ENCODE results near the gene SEPTIN12.

The SEPTIN12 gene

GRCh38 chr16:4729876-4730275 is 58.3 kb downstream of the SEPTIN12 start:
- H3K36me3 ChIP-seq (ENCODE audit: control insufficient read depth, insufficient read depth, low read length) = no peaks in the 10 kb centered on the region
- H2AFZ ChIP-seq = no peak overlapping the region
- TF ChIP-seq CTCF (IDR thresholded peaks at IDR 0.05) = no peak

GRCh38 chr16:4728676-4729075 is 59.5 kb downstream of the SEPTIN12 start:
- H3K4me1 ChIP-seq = no peaks in the 10 kb centered on the region
- H3K27me3 ChIP-seq (ENCODE audit: control insufficient read depth, insufficient read depth, low read length) = no peaks in the 10 kb centered on the region
- H3K9ac ChIP-seq = no peak overlapping the region
- H3K79me2 ChIP-seq = no peaks in the 10 kb centered on the region
- no peak overlapping the region for H2AFZ ChIP-seq
- no peaks in the 10 kb centered on the region for H3K36me3 ChIP-seq (ENCODE audit: control insufficient read depth, insufficient read depth, low read length)
- H3K4me3 ChIP-seq (ENCODE audit: low read depth, low read length) = no peak overlapping the region
- TF ChIP-seq CTCF (IDR thresholded peaks at IDR 0.05) = no peak
- H3K9me3 ChIP-seq (ENCODE audit: control insufficient read depth, low read length) = no peaks in the 10 kb centered on the region
- H3K4me2 ChIP-seq (ENCODE audit: low read length) = no peak overlapping the region
- no peak overlapping the region for H3K27ac ChIP-seq

More at GRCh38 chr16:4729876-4730275, 58.3 kb downstream of the SEPTIN12 start:
- H3K9ac ChIP-seq = no peak overlapping the region
- H3K9me3 ChIP-seq (ENCODE audit: control insufficient read depth, low read length) = no peaks in the 10 kb centered on the region
- no peak overlapping the region for H3K4me2 ChIP-seq (ENCODE audit: low read length)
- H3K4me1 ChIP-seq = no peaks in the 10 kb centered on the region
- H3K79me2 ChIP-seq = no peaks in the 10 kb centered on the region
- H3K4me3 ChIP-seq (ENCODE audit: low read depth, low read length) = no peak overlapping the region
- H3K27ac ChIP-seq = no peak overlapping the region
- no peaks in the 10 kb centered on the region for H3K27me3 ChIP-seq (ENCODE audit: control insufficient read depth, insufficient read depth, low read length)

Measured in parathyroid adenoma (tissue), 2 donors.